ENCODE measurements around the gene AP4M1.
A peak's percentile ranks its signal among the peaks of the same experiment; 100 is the strongest.
"Not testable (repeated sequence)": the region's sequence is repeated elsewhere in the genome, so short reads cannot be mapped to it uniquely, and the experiment has no call there.

The AP4M1 gene

DNA sequence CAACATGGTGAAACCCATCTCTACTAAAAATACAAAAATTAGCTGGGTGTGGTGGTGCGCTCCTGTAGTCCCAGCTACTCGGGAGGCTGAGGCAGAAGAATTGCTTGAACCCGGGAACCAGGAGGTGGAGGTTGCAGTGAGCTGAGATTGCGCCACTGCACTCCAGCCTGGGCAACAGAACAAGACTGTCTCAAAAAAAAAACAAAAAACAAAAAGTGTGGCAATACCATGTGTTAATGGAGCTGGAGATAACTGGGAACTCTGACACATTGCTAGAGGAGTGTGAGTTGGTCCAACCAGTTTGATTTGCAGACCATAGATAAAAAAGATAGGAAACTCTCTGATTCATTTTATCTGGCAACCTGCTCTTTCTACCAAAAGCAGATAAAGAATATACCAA lies 44.9 kb downstream of the AP4M1 start:
- H3K9ac ChIP-seq (ENCODE audit: low read length); H3K27ac ChIP-seq (ENCODE audit: low read length); H3K36me3 ChIP-seq (ENCODE audit: control insufficient read depth, low read depth, low read length); H3K4me3 ChIP-seq (ENCODE audit: low read length); H3K9me3 ChIP-seq (ENCODE audit: control insufficient read depth, low read depth, low read length); H3K27me3 ChIP-seq (ENCODE audit: control insufficient read depth, insufficient read depth, low read length): not testable (repeated sequence)
- peaks cover 10% of the 10 kb centered on the region for H3K4me1 ChIP-seq (ENCODE audit: control insufficient read depth, low read depth, low read length)

DNA sequence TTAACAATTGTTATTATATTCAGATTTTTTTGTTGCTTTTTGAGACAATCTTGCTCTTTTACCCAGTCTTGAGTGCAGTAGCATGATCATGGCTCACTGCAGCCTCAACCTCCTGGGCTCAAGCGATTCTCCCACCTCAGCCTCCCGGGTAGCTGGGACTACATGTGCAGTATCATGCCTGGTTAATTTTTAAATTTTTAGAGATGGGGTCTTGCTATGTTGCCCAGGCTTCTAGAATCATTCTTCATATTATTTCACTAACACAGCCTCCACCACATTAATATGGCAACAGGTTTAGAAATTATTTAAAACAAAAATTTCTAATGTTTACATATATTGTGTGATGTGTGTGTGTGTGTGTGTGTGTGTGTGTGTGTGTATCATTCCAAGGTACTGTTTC lies 45.8 kb downstream of the AP4M1 start:
- no peaks in the 10 kb centered on the region for H3K9me3 ChIP-seq (ENCODE audit: control insufficient read depth, low read depth, low read length)
- no peak overlapping the region for H3K27ac ChIP-seq (ENCODE audit: low read length)
- H3K4me3 ChIP-seq (ENCODE audit: low read length) = no peak overlapping the region
- no peaks in the 10 kb centered on the region for H3K36me3 ChIP-seq (ENCODE audit: control insufficient read depth, low read depth, low read length)
- peaks cover 10% of the 10 kb centered on the region for H3K4me1 ChIP-seq (ENCODE audit: control insufficient read depth, low read depth, low read length)
- no peak overlapping the region for H3K9ac ChIP-seq (ENCODE audit: low read length)
- H3K27me3 ChIP-seq (ENCODE audit: control insufficient read depth, insufficient read depth, low read length) = no peaks in the 10 kb centered on the region

DNA sequence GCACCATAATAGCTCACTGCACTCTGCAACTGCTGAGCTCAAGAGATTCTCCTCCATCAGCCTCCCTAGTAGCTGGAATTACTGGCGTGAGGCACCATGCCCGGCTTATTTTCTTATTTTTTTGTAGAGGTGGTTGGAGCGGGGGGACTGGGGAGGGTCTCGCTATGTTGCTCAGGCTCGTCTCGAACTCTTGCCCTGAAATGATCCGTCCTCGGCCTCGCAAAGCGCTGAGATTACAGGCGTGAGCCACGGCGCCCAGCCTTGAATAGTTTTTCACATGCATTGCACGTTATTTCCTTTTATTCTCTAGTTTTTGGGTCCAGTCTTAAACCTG lies 46.7 kb downstream of the AP4M1 start:
- no peaks in the 10 kb centered on the region for H3K27me3 ChIP-seq (ENCODE audit: control insufficient read depth, insufficient read depth, low read length)
- no peaks in the 10 kb centered on the region for H3K9me3 ChIP-seq (ENCODE audit: control insufficient read depth, low read depth, low read length)
- no peaks in the 10 kb centered on the region for H3K36me3 ChIP-seq (ENCODE audit: control insufficient read depth, low read depth, low read length)
- peaks cover 10% of the 10 kb centered on the region for H3K4me1 ChIP-seq (ENCODE audit: control insufficient read depth, low read depth, low read length)
- peak overlapping the region; percentile 28 for H3K4me3 ChIP-seq (ENCODE audit: low read length)
- no peak overlapping the region for H3K9ac ChIP-seq (ENCODE audit: low read length)
- peak overlapping the region; percentile 24 for H3K27ac ChIP-seq (ENCODE audit: low read length)

DNA sequence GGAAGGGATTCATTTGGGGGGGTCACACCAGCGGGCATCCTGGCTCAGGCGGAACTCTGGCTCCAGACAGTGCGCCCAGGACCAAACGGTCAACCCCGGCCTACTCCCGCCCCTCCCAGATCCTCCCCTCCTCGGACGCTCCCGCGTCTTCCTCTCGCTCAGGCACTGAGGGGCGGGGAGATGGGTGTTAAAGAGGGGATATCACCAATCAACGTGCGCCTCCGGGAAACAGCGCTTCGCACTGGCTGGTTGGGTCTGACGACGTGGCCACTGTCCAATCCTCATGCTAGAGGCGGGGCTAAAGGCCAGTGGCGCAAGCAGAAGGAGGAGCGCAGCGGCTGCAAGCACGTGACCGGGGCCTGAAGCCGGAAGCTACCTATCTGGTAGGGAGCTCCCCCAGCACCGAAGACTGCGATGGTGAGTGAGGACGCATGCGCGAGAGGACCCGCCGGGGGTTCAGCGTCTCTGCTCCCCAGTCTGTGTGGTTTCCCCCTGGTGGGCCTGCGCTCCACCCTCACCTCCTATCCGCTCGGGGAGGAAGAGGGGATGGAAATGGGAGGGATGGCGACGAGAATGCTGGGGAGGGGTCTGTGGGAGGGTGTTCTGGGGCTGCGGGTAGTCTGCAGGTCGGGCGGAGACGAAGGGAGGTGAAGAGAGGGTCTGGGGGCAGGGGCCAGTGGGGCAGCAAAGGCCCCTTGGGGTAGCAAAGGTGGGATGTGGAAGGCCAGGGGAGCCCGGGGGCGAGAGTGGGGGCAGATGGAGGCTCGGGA lies 47.3 kb downstream of the AP4M1 start, which contains the start of gene LAMTOR4:
LAMTOR4 (plus strand) TSS at position 360 of the 770 bp plus-strand sequence; CDS start at position 415, 55 bp downstream.
- H3K9ac ChIP-seq (ENCODE audit: low read length) = peak within 1 kb of the TSS; percentile 77
- H3K27me3 ChIP-seq (ENCODE audit: control insufficient read depth, insufficient read depth, low read length) = no peaks in the 10 kb centered on the region
- H3K27ac ChIP-seq (ENCODE audit: low read length) = peak within 1 kb of the TSS; percentile 67
- peak within 1 kb of the TSS; percentile 94 for H3K4me3 ChIP-seq (ENCODE audit: low read length)
- peaks cover 10% of the 10 kb centered on the region for H3K4me1 ChIP-seq (ENCODE audit: control insufficient read depth, low read depth, low read length)
- H3K36me3 ChIP-seq (ENCODE audit: control insufficient read depth, low read depth, low read length) = peaks cover 3% of the 10 kb centered on the region
- H3K9me3 ChIP-seq (ENCODE audit: control insufficient read depth, low read depth, low read length) = no peaks in the 10 kb centered on the region

DNA sequence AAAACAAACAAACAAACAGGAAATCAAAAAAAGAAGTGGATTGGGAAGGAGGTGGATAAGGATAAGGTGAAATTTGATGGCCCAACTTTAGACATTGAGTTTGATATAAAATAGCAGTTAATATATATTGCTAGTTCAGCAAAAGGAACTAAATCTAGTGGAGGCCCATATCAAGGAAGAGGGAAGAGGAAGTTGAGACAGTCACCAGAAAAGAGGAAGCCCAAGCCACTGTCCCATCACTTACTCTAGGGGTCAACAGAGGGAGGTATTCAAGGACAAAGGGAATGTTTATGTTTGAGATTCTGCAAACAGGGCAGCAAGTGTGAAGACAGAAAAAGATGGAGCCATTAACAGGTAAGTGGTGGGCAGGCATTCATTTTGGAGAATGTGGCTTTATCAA lies 51.0 kb downstream of the AP4M1 start:
- no peaks in the 10 kb centered on the region for H3K27me3 ChIP-seq (ENCODE audit: control insufficient read depth, insufficient read depth, low read length)
- no peak overlapping the region for H3K4me3 ChIP-seq (ENCODE audit: low read length)
- H3K27ac ChIP-seq (ENCODE audit: low read length) = no peak overlapping the region
- peaks cover 11% of the 10 kb centered on the region for H3K4me1 ChIP-seq (ENCODE audit: control insufficient read depth, low read depth, low read length)
- H3K36me3 ChIP-seq (ENCODE audit: control insufficient read depth, low read depth, low read length) = peaks cover 24% of the 10 kb centered on the region
- no peaks in the 10 kb centered on the region for H3K9me3 ChIP-seq (ENCODE audit: control insufficient read depth, low read depth, low read length)
- no peak overlapping the region for H3K9ac ChIP-seq (ENCODE audit: low read length)

DNA sequence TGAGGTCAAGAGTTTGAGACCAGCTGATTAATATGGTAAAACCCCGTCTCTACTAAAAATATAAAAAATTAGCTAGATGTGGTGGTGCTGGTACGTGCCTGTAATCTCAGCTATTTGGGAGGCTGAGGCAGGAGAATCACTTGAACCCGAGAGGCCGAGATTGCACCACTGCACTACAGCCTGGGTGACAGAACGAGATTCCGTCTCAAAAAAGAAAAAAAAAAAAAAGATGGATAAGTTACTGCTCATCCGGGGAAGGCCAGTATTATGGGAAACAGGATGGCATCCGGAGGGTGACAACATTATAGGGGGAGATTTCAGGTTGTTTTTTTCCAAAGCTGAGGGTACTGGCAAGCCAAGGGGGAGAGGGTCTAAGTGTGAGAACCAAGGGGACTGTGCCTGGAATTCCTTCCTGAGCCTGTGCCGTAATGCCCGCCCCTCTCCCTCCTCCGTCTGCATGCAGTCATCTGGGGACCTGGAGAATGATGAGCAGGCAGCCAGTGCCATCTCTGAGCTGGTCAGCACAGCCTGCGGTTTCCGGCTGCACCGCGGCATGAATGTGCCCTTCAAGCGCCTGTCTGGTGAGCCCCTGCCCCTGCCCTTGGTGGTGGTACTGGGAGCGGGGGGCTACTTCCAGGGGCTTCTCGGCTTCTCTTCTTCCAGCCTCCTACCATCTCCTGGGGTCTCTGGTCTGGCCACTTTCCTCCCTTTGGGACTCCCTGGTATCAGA lies 51.7 kb downstream of the AP4M1 start:
- no peak overlapping the region for H3K27ac ChIP-seq (ENCODE audit: low read length)
- no peaks in the 10 kb centered on the region for H3K9me3 ChIP-seq (ENCODE audit: control insufficient read depth, low read depth, low read length)
- no peak overlapping the region for H3K4me3 ChIP-seq (ENCODE audit: low read length)
- H3K27me3 ChIP-seq (ENCODE audit: control insufficient read depth, insufficient read depth, low read length) = no peaks in the 10 kb centered on the region
- peaks cover 12% of the 10 kb centered on the region for H3K4me1 ChIP-seq (ENCODE audit: control insufficient read depth, low read depth, low read length)
- H3K9ac ChIP-seq (ENCODE audit: low read length) = no peak overlapping the region
- peaks cover 24% of the 10 kb centered on the region for H3K36me3 ChIP-seq (ENCODE audit: control insufficient read depth, low read depth, low read length)

DNA sequence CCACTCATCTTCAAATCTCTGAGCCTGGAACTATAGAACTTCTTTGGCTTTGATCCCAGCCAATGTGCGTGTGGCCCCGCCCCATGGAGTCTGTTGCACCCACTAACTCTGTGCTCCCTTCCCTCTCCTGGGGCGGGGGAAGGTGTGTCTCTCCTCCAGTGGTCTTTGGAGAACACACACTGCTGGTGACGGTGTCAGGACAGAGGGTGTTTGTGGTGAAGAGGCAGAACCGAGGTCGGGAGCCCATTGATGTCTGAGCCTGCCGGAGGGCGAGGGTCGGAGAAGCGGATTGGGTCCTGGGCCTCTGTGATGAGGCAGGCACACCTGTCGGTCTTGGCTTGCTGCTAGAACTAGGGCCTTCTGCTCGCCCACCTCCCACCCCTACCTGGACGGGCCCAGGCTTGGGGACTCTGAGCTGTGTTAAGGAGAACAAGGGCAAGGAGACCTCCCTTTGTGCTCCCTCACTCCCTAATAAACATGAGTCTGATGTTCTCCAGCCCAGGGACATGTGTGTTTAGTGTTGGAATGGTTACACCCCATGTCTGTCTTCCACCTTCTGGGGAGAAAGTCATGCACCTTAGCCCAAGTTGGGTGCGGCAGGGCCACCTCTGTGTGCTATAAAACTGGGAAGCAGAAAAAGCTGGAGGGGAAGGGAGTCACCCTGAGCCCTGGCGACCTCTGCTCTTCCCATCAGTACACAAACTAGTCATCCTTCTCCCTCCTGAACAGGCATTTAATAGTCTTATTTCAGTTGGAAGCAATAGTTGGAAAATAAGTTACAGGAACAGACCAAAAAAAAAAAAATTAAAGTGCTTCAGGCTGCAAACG lies 52.5 kb downstream of the AP4M1 start:
- H3K4me1 ChIP-seq (ENCODE audit: control insufficient read depth, low read depth, low read length) = peaks cover 10% of the 10 kb centered on the region
- H3K9ac ChIP-seq (ENCODE audit: low read length) = no peak overlapping the region
- H3K4me3 ChIP-seq (ENCODE audit: low read length) = no peak overlapping the region
- H3K27ac ChIP-seq (ENCODE audit: low read length) = no peak overlapping the region
- H3K9me3 ChIP-seq (ENCODE audit: control insufficient read depth, low read depth, low read length) = no peaks in the 10 kb centered on the region
- H3K36me3 ChIP-seq (ENCODE audit: control insufficient read depth, low read depth, low read length) = peaks cover 24% of the 10 kb centered on the region
- H3K27me3 ChIP-seq (ENCODE audit: control insufficient read depth, insufficient read depth, low read length) = no peaks in the 10 kb centered on the region

DNA sequence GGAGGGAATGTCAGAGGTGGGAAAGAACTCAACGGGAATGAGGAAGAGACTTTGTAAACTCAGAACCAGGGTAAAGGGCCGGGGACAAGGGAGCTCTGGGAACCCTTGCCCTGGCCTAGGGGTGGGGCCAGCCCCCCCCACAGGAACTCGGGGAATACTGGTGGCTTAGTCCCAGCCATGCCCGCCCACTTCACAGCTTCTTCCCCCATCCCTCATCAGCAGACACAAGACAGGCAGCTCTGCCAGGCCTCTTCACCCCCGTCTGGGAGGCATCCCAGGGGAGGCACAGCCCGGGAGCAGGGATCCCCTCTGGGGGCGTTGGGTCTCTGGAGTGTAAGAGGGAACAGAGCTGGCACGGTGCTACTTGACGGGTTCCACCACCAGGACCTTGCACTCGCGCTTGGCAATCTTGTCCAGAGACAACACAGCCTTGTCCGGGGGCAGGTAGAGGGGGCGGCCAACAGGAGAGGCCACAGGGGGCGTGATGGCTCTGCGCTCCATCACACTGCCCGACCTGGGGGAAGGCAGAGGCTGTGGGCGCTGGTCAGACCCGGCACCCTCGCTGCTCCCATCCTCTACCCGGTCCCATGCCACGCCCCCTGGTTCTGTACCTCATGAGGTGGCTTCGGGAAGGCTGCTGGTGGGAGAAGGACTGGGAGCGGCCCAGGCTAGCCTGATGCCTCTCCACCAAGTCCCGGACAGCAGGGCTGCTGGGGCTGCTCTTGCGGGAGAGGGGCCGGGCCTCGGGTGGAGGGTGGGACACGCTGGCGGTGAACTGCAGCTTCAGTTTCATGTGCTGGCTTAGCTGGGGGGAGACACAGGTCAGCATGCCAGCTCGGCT lies 53.4 kb downstream of the AP4M1 start:
- peaks cover 24% of the 10 kb centered on the region for H3K36me3 ChIP-seq (ENCODE audit: control insufficient read depth, low read depth, low read length)
- H3K27me3 ChIP-seq (ENCODE audit: control insufficient read depth, insufficient read depth, low read length) = no peaks in the 10 kb centered on the region
- H3K9ac ChIP-seq (ENCODE audit: low read length) = no peak overlapping the region
- H3K27ac ChIP-seq (ENCODE audit: low read length) = no peak overlapping the region
- no peak overlapping the region for H3K4me3 ChIP-seq (ENCODE audit: low read length)
- H3K4me1 ChIP-seq (ENCODE audit: control insufficient read depth, low read depth, low read length) = peaks cover 8% of the 10 kb centered on the region
- H3K9me3 ChIP-seq (ENCODE audit: control insufficient read depth, low read depth, low read length) = no peaks in the 10 kb centered on the region

DNA sequence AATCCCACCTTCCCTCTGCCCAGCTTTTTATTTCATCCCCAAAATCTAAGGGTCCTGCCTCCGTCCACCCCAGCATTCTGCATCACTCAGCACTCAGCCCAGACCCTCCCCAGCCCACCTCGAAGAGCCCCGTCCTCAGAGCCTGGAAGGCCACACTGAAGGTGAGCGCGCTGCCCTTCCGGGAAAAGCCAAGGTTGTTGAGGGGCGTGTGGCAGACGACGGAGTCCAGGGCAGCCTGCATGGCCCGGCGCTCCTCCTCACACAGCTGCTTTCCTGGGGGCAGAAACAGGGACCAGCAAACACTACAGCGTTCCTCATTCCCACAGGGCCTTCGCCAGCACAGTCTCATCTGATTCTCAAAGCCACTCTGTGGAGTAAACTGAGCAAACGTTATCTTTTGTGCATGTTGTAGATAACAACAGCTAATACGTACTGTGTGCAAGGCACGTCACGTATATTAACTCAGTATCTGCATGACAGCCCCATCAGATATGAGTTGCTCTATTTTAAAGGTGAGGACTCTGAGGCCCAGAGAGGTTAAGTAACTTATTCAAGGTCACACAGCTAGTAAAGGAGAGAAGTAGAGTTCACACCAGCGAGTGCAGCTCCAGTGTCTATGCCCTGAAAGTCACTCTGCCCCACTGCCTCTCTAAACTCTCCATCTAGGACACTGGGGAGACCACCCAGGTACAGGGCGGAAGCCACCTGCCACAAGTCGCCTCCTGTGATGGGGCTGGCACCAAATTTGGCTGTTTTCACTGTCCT lies 54.3 kb downstream of the AP4M1 start:
- H3K27me3 ChIP-seq (ENCODE audit: control insufficient read depth, insufficient read depth, low read length) = no peaks in the 10 kb centered on the region
- peaks cover 24% of the 10 kb centered on the region for H3K36me3 ChIP-seq (ENCODE audit: control insufficient read depth, low read depth, low read length)
- no peaks in the 10 kb centered on the region for H3K9me3 ChIP-seq (ENCODE audit: control insufficient read depth, low read depth, low read length)
- peaks cover 4% of the 10 kb centered on the region for H3K4me1 ChIP-seq (ENCODE audit: control insufficient read depth, low read depth, low read length)
- H3K9ac ChIP-seq (ENCODE audit: low read length) = no peak overlapping the region
- no peak overlapping the region for H3K27ac ChIP-seq (ENCODE audit: low read length)
- H3K4me3 ChIP-seq (ENCODE audit: low read length) = no peak overlapping the region

DNA sequence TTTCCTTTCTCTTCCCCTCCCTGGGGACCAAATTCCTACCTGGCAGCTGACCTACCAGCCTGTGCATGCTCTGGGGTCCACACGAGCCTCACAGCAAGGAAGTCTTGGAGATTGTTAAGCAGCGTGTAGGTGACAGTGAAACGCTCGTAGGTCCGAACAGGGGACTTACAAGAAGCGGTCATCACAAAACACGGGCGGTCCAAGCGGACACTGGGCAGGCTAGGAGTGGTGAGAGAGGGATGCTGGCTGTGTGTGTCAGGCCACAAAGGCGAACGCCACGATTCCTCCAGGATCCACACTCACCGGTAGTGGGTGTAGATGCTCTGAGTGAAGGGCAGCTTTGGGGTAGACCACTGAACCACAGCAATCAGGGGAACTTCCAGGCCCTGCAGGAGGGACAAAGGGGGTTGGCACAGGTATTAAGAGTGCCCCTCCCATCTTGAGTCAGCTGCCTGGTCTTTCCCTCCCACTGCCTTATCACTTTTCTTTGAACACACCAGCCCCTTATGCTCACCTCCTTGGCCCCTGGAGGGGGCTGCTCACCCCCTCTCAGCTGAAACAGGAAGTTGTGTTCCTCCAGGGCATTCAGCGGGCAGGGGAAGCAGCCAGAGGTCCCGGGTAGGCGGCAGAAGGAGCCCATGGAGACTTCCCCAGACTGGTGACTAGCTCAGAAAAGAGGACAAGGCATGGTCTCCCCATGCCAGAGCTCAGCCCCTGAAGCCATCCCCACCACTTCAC lies 55.1 kb downstream of the AP4M1 start:
- no peak overlapping the region for H3K27ac ChIP-seq (ENCODE audit: low read length)
- H3K36me3 ChIP-seq (ENCODE audit: control insufficient read depth, low read depth, low read length) = peaks cover 24% of the 10 kb centered on the region
- peaks cover 4% of the 10 kb centered on the region for H3K4me1 ChIP-seq (ENCODE audit: control insufficient read depth, low read depth, low read length)
- no peaks in the 10 kb centered on the region for H3K9me3 ChIP-seq (ENCODE audit: control insufficient read depth, low read depth, low read length)
- no peak overlapping the region for H3K9ac ChIP-seq (ENCODE audit: low read length)
- H3K4me3 ChIP-seq (ENCODE audit: low read length) = peak overlapping the region; percentile 82
- no peaks in the 10 kb centered on the region for H3K27me3 ChIP-seq (ENCODE audit: control insufficient read depth, insufficient read depth, low read length)
